AG09309 (cell line): ENCODE measurements around the gene SLX9.

Source experiments
- DNase-seq: peaks from one replicate; pipeline ENCODE4 v3.0.0-alpha.2; 2010; ENCODE audit warnings: low read depth
- H3K4me3 ChIP-seq: 2 replicates; pipeline ENCODE4 v1.5.1; 2011; ENCODE audit warnings: mild to moderate bottlenecking, low read depth, low read length, moderate library complexity; ENCODE audit not compliant: control insufficient read depth
- CTCF ChIP-seq: IDR thresholded peaks from 2 replicates; pipeline ENCODE4 v1.5.1; 2011; ENCODE audit warnings: mild to moderate bottlenecking, low read depth, low read length, inconsistent platforms; ENCODE audit not compliant: insufficient read depth, control insufficient read depth; ENCODE audit errors: missing control alignments

Gene SLX9

GRCh38 chr21:44987886-44988606 lies 48.2 kb downstream of the SLX9 start:
- no peak for DNase-seq
- no peak for TF ChIP-seq CTCF
- H3K4me3 ChIP-seq, result no peak overlapping the region

GRCh38 chr21:44988607-44989536 lies 49.0 kb downstream of the SLX9 start:
- DNase-seq, result no peak
- TF ChIP-seq CTCF, result no peak
- H3K4me3 ChIP-seq, result no peak overlapping the region

- H3K4me3 ChIP-seq, result no peak overlapping the region
- DNase-seq, result no peak
- no peak for TF ChIP-seq CTCF
Observed at GRCh38 chr21:44989537-44989886, 49.7 kb downstream of the SLX9 start.

- no peak overlapping the region for H3K4me3 ChIP-seq
- TF ChIP-seq CTCF, result no peak
- DNase-seq, result no peak
Observed at GRCh38 chr21:44989943-44990780, 50.3 kb downstream of the SLX9 start.

- no peak for DNase-seq
- no peak overlapping the region for H3K4me3 ChIP-seq
- no peak for TF ChIP-seq CTCF
Observed at GRCh38 chr21:44990921-44991320, 51.1 kb downstream of the SLX9 start.
